ENCODE measurements around the gene ALG2.
A peak's percentile ranks its signal among the peaks of the same experiment; 100 is the strongest.

ALG2 gene

GRCh38 chr9:99221621-99222415 lies at the start of gene ALG2, which contains the start of gene SEC61B:
ALG2 (minus strand) TSS chr9:99221942; CDS start chr9:99221894, 48 bp downstream.
SEC61B (plus strand) TSS chr9:99222282; CDS start chr9:99222364, 82 bp downstream.
- peak; percentile 74 for DNase-seq (ENCODE audit: low read depth)

- no peak for DNase-seq (ENCODE audit: low read depth)
Observed at GRCh38 chr9:99270491-99270890, 48.7 kb upstream of the ALG2 start.

- DNase-seq (ENCODE audit: low read depth), result peak; percentile 68
Observed at GRCh38 chr9:99269416-99269815, 47.7 kb upstream of the ALG2 start.

GRCh38 chr9:99266255-99267023 lies 44.7 kb upstream of the ALG2 start:
- DNase-seq (ENCODE audit: low read depth), result no peak

- no peak for DNase-seq (ENCODE audit: low read depth)
Observed at GRCh38 chr9:99265691-99266090, 43.9 kb upstream of the ALG2 start.

GRCh38 chr9:99264070-99264680 lies 42.4 kb upstream of the ALG2 start:
- DNase-seq (ENCODE audit: low read depth), result no peak

GRCh38 chr9:99262949-99263418 lies 41.2 kb upstream of the ALG2 start:
- DNase-seq (ENCODE audit: low read depth), result no peak

- no peak for DNase-seq (ENCODE audit: low read depth)
Observed at GRCh38 chr9:99261923-99262322, 40.2 kb upstream of the ALG2 start.

GRCh38 chr9:99259231-99259918 lies 37.6 kb upstream of the ALG2 start:
- no peak for DNase-seq (ENCODE audit: low read depth)

- no peak for DNase-seq (ENCODE audit: low read depth)
Observed at GRCh38 chr9:99257723-99258389, 36.1 kb upstream of the ALG2 start.

GRCh38 chr9:99255651-99256050 lies 33.9 kb upstream of the ALG2 start:
- no peak for DNase-seq (ENCODE audit: low read depth)

GRCh38 chr9:99253772-99254431 lies 32.2 kb upstream of the ALG2 start:
- DNase-seq (ENCODE audit: low read depth), result no peak

- DNase-seq (ENCODE audit: low read depth), result no peak
Observed at GRCh38 chr9:99253134-99253533, 31.4 kb upstream of the ALG2 start.

- no peak for DNase-seq (ENCODE audit: low read depth)
Observed at GRCh38 chr9:99251157-99251556, 29.4 kb upstream of the ALG2 start.

- DNase-seq (ENCODE audit: low read depth), result no peak
Observed at GRCh38 chr9:99249619-99250018, 27.9 kb upstream of the ALG2 start.

- no peak for DNase-seq (ENCODE audit: low read depth)
Observed at GRCh38 chr9:99244344-99245260, 22.9 kb upstream of the ALG2 start.

GRCh38 chr9:99241106-99241505 lies 19.4 kb upstream of the ALG2 start:
- no peak for DNase-seq (ENCODE audit: low read depth)

GRCh38 chr9:99239341-99240060 lies 17.8 kb upstream of the ALG2 start:
- peak; percentile 33 for DNase-seq (ENCODE audit: low read depth)

GRCh38 chr9:99238331-99238730 lies 16.6 kb upstream of the ALG2 start:
- DNase-seq (ENCODE audit: low read depth), result no peak
